Mucosa of descending colon (tissue), 3 donors: ENCODE results near the gene NUPR1. TPM values are rescaled to one million over a fixed set of nuclear protein-coding genes. Genes with fewer than 3 reads are reported as not detected.
A peak's percentile ranks its signal among the peaks of the same experiment; 100 is the strongest.

Experiments
- ATAC-seq: fragments of 200-7000 bp; cut with Tn5 transposase; one replicate; pipeline ENCODE4 v1.9.1; 2020; ENCODE audit warnings: mild to moderate bottlenecking, moderate library complexity
- DNase-seq, 3 donors: peaks; one replicate each; pipeline ENCODE4 v3.0.0-alpha.2; 2020
- H3K36me3 ChIP-seq: fragments of 200-600 bp; one replicate; pipeline ENCODE4 v1.8.0; 2021; ENCODE audit warnings: low read depth, mild to moderate bottlenecking
- H3K4me1 ChIP-seq: fragments of 200-600 bp; one replicate; pipeline ENCODE4 v1.8.0; 2021; ENCODE audit warnings: low read depth, mild to moderate bottlenecking
- H3K4me3 ChIP-seq: fragments of 200-600 bp; one replicate; pipeline ENCODE4 v1.8.0; 2021; ENCODE audit warnings: mild to moderate bottlenecking
- H3K9me3 ChIP-seq: fragments of 200-600 bp; one replicate; pipeline ENCODE4 v1.8.0; 2021; ENCODE audit warnings: mild to moderate bottlenecking
- CTCF ChIP-seq: fragments of 200-600 bp; IDR thresholded peaks from one replicate; pipeline ENCODE4 v1.8.0; 2022; ENCODE audit warnings: antibody characterized with exemption, mild to moderate bottlenecking
- intact Hi-C, 2 donors: fragments of 100-400 bp; cut with DNase I in 1 of 2; cut with micrococcal nuclease in 1 of 2; formaldehyde crosslinking; loops; one replicate each; pipeline versions ENCODE4 v1.11.0 to v1.11.1; 2022; cut with DNase I, micrococcal nuclease
- total RNA-seq, 3 donors: library from RNA; stranded (reverse); fragmentation: NEBNext Ultra II Directional in 2 of 3; extraction: Animal tissue kit (Norgen Biotek cat#: 25700) in 2 of 3; gene quantifications; one replicate each; pipeline versions ENCODE4 v1.2.1 to v1.2.4, GENCODE V29; 2021 to 2023
- donor health status: DM: no; HTN: no; CAD: no; lungs with moderate emphysema.
- donor health status: DM: no; HTN: no; CAD: no.
- donor health status: DM: no; HTN: yes; CAD: no.

Gene NUPR1
- total RNA-seq, 3 donors from 2014 or later: 51.7 to 145 (median 129) TPM

- intact Hi-C loops: no loop called here
- Histone ChIP-seq H3K4me1 (peaks cover 21% of the 10 kb centered on the region), H3K9me3 (no peaks in the 10 kb centered on the region), H3K36me3 (no peaks in the 10 kb centered on the region), H3K4me3 (no peak overlapping the region)
- DNase-seq (no peak), ATAC-seq (no peak)
- TF ChIP-seq CTCF: no peak
Measured at GRCh38 chr16:28542646-28543045, 3.9 kb upstream of the NUPR1 start.

GRCh38 chr16:28540346-28540745, 1.6 kb upstream of the NUPR1 start:
- no peak for DNase-seq
- intact Hi-C loops: no loop called here
- no peaks in the 10 kb centered on the region for H3K36me3 ChIP-seq
- no peak overlapping the region for H3K4me3 ChIP-seq
- no peak for ATAC-seq
- H3K9me3 ChIP-seq: no peaks in the 10 kb centered on the region
- no peak for TF ChIP-seq CTCF
- peaks cover 27% of the 10 kb centered on the region for H3K4me1 ChIP-seq

- TF ChIP-seq CTCF: no peak
- H3K9me3 ChIP-seq: no peaks in the 10 kb centered on the region
- peak in 2 of 3 donors; percentile 58 to 60 for DNase-seq
- no peaks in the 10 kb centered on the region for H3K36me3 ChIP-seq
- H3K4me3 ChIP-seq: peak overlapping the region; percentile 20
- ATAC-seq: peak; percentile 1
- intact Hi-C loops: no loop called here
- H3K4me1 ChIP-seq: peaks cover 28% of the 10 kb centered on the region
Measured at GRCh38 chr16:28537964-28538732, 626 bp downstream of the NUPR1 start.

- peaks cover 31% of the 10 kb centered on the region for H3K4me1 ChIP-seq
- no peak for ATAC-seq
Measured at GRCh38 chr16:28537076-28537475, 1.7 kb downstream of the NUPR1 start.

GRCh38 chr16:28534542-28535373, 4.0 kb downstream of the NUPR1 start:
- ATAC-seq: no peak
- no peak for TF ChIP-seq CTCF
- no peaks in the 10 kb centered on the region for H3K9me3 ChIP-seq
- no peak overlapping the region for H3K4me3 ChIP-seq
- peaks cover 27% of the 10 kb centered on the region for H3K4me1 ChIP-seq
- no peak for DNase-seq
- no peaks in the 10 kb centered on the region for H3K36me3 ChIP-seq
- intact Hi-C loops: no loop called here

More at GRCh38 chr16:28537076-28537475, 1.7 kb downstream of the NUPR1 start:
- DNase-seq: no peak
- Histone ChIP-seq H3K9me3 (no peaks in the 10 kb centered on the region), H3K4me3 (no peak overlapping the region), H3K36me3 (no peaks in the 10 kb centered on the region)
- TF ChIP-seq CTCF: no peak
- intact Hi-C loops: no loop called here
